HG02759 (cell line): ENCODE results near the gene SLC22A17.
"Not testable (repeated sequence)": the region's sequence is repeated elsewhere in the genome, so short reads cannot be mapped to it uniquely, and the experiment has no call there.

Source experiments
- ATAC-seq: cut with Tn5 transposase; IDR thresholded peaks from one replicate; pipeline ENCODE4 v1.9.1; 2021; ENCODE audit warnings: mild to moderate bottlenecking, moderate library complexity; ENCODE audit not compliant: unreplicated experiment

Gene SLC22A17

GRCh38 chr14:23352506-23353432 lies at the start of gene SLC22A17:
TSS of gene SLC22A17 (minus strand) at chr14:23352887.
- no peak for ATAC-seq

- no peak for ATAC-seq
These were observed 48.6 kb upstream of the SLC22A17 start for GRCh38 chr14:23401291-23401690.

GRCh38 chr14:23400496-23401149 lies 47.9 kb upstream of the SLC22A17 start:
- ATAC-seq = not testable (repeated sequence)

- no peak for ATAC-seq
These were observed 46.9 kb upstream of the SLC22A17 start for GRCh38 chr14:23399591-23399990.

- ATAC-seq = no peak
These were observed 46.4 kb upstream of the SLC22A17 start for GRCh38 chr14:23399136-23399535.

GRCh38 chr14:23398348-23398747 lies 45.7 kb upstream of the SLC22A17 start:
- ATAC-seq = no peak

- ATAC-seq = no peak
These were observed 44.2 kb upstream of the SLC22A17 start for GRCh38 chr14:23396781-23397407.

- no peak for ATAC-seq
These were observed 43.4 kb upstream of the SLC22A17 start for GRCh38 chr14:23396126-23396525.

GRCh38 chr14:23392613-23393012 lies 39.9 kb upstream of the SLC22A17 start:
- no peak for ATAC-seq

- ATAC-seq = not testable (repeated sequence)
These were observed 37.2 kb upstream of the SLC22A17 start for GRCh38 chr14:23389871-23390270.

GRCh38 chr14:23389396-23389795 lies 36.7 kb upstream of the SLC22A17 start:
- ATAC-seq = no peak

GRCh38 chr14:23388996-23389395 lies 36.3 kb upstream of the SLC22A17 start:
- no peak for ATAC-seq

- ATAC-seq = no peak
These were observed 35.5 kb upstream of the SLC22A17 start for GRCh38 chr14:23387916-23388882.

GRCh38 chr14:23386999-23387398 lies 34.3 kb upstream of the SLC22A17 start:
- ATAC-seq = no peak

GRCh38 chr14:23386266-23386657 lies 33.6 kb upstream of the SLC22A17 start:
- ATAC-seq = not testable (repeated sequence)

GRCh38 chr14:23385642-23386265 lies 33.1 kb upstream of the SLC22A17 start:
- ATAC-seq = no peak

- no peak for ATAC-seq
These were observed 32.6 kb upstream of the SLC22A17 start for GRCh38 chr14:23385244-23385641.

- no peak for ATAC-seq
These were observed 31.8 kb upstream of the SLC22A17 start for GRCh38 chr14:23384364-23385080.

- ATAC-seq = no peak
These were observed 30.2 kb upstream of the SLC22A17 start for GRCh38 chr14:23382731-23383440.
